Subcutaneous abdominal adipose tissue (tissue), 5 donors: ENCODE results near the gene GIPC3.

Experiments
- H3K27ac ChIP-seq: one replicate; pipeline ENCODE4 v1.7.0; 2013; ENCODE audit warnings: low read depth, mild to moderate bottlenecking, inconsistent platforms, low read length, moderate library complexity
- H3K27me3 ChIP-seq, 5 donors: one replicate each; pipeline ENCODE4 v1.7.0; 2013; ENCODE audit warnings: low read length in 5 of 5, inconsistent platforms in 1 of 5; ENCODE audit not compliant: control insufficient read depth in 5 of 5, insufficient read depth in 4 of 5
- H3K36me3 ChIP-seq, 5 donors: one replicate each; pipeline ENCODE4 v1.7.0; 2013; ENCODE audit warnings: low read length in 5 of 5; ENCODE audit not compliant: control insufficient read depth in 5 of 5, insufficient read depth in 5 of 5
- H3K4me1 ChIP-seq, 5 donors: one replicate each; pipeline ENCODE4 v1.7.0; 2013; ENCODE audit warnings: low read length in 5 of 5, mild to moderate bottlenecking in 3 of 5, moderate library complexity in 1 of 5; ENCODE audit not compliant: control insufficient read depth in 5 of 5, insufficient read depth in 5 of 5
- H3K4me3 ChIP-seq, 5 donors: one replicate each; pipeline ENCODE4 v1.7.0; 2013; ENCODE audit warnings: low read length in 5 of 5, low read depth in 1 of 5
- H3K9ac ChIP-seq, 5 donors: one replicate each; pipeline ENCODE4 v1.7.0; 2013; ENCODE audit warnings: low read length in 5 of 5, mild to moderate bottlenecking in 4 of 5, moderate library complexity in 3 of 5
- H3K9me3 ChIP-seq, 5 donors: one replicate each; pipeline ENCODE4 v1.7.0; 2013; ENCODE audit warnings: low read length in 5 of 5; ENCODE audit not compliant: control insufficient read depth in 5 of 5
- donor health status: healthy.
- donor health status: healthy.
- donor health status: healthy.
- donor health status: healthy.
- donor health status: healthy.

The GIPC3 gene

GRCh38 chr19:3636506-3636905, 51.2 kb downstream of the GIPC3 start:
- no peak overlapping the region for H3K4me3 ChIP-seq
- no peaks in the 10 kb centered on the region for H3K27me3 ChIP-seq

GRCh38 chr19:3636962-3637361, 51.7 kb downstream of the GIPC3 start:
- H3K4me1 ChIP-seq: no peaks in the 10 kb centered on the region
- H3K27ac ChIP-seq: no peak overlapping the region
- H3K9me3 ChIP-seq: no peaks in the 10 kb centered on the region
- no peaks in the 10 kb centered on the region for H3K27me3 ChIP-seq
- H3K9ac ChIP-seq: no peak overlapping the region
- H3K4me3 ChIP-seq: no peak overlapping the region
- H3K36me3 ChIP-seq: peaks cover 0 to 81% (median 57%) of the 10 kb centered on the region in 5 donors

More at GRCh38 chr19:3636506-3636905, 51.2 kb downstream of the GIPC3 start:
- H3K36me3 ChIP-seq: peaks cover 0 to 81% (median 57%) of the 10 kb centered on the region in 5 donors
- H3K9me3 ChIP-seq: no peaks in the 10 kb centered on the region
- no peak overlapping the region for H3K9ac ChIP-seq
- no peak overlapping the region for H3K27ac ChIP-seq
- no peaks in the 10 kb centered on the region for H3K4me1 ChIP-seq

GRCh38 chr19:3637621-3638020, 52.3 kb downstream of the GIPC3 start:
- peaks cover 0 to 81% (median 57%) of the 10 kb centered on the region in 5 donors for H3K36me3 ChIP-seq

GRCh38 chr19:3638208-3639193, 53.2 kb downstream of the GIPC3 start:
- peaks cover 0 to 81% (median 59%) of the 10 kb centered on the region in 5 donors for H3K36me3 ChIP-seq
- no peak overlapping the region for H3K4me3 ChIP-seq
- no peak overlapping the region for H3K27ac ChIP-seq

More at GRCh38 chr19:3637621-3638020, 52.3 kb downstream of the GIPC3 start:
- H3K9me3 ChIP-seq: no peaks in the 10 kb centered on the region
- no peak overlapping the region for H3K9ac ChIP-seq
- no peak overlapping the region for H3K27ac ChIP-seq
- no peaks in the 10 kb centered on the region for H3K4me1 ChIP-seq
- no peak overlapping the region for H3K4me3 ChIP-seq
- no peaks in the 10 kb centered on the region for H3K27me3 ChIP-seq

GRCh38 chr19:3639479-3639878, 54.2 kb downstream of the GIPC3 start:
- Histone ChIP-seq H3K9me3 (no peaks in the 10 kb centered on the region), H3K36me3 (peaks cover 0 to 84% (median 58%) of the 10 kb centered on the region in 5 donors), H3K27ac (no peak overlapping the region)

More at GRCh38 chr19:3638208-3639193, 53.2 kb downstream of the GIPC3 start:
- H3K9me3 ChIP-seq: no peaks in the 10 kb centered on the region
- H3K4me1 ChIP-seq: no peaks in the 10 kb centered on the region
- H3K9ac ChIP-seq: no peak overlapping the region
- H3K27me3 ChIP-seq: no peaks in the 10 kb centered on the region

GRCh38 chr19:3641515-3642269, 56.4 kb downstream of the GIPC3 start:
- no peak overlapping the region for H3K9ac ChIP-seq
- peaks cover 0 to 92% (median 68%) of the 10 kb centered on the region in 5 donors for H3K36me3 ChIP-seq
- no peak overlapping the region for H3K27ac ChIP-seq

More at GRCh38 chr19:3639479-3639878, 54.2 kb downstream of the GIPC3 start:
- Histone ChIP-seq H3K4me1 (no peaks in the 10 kb centered on the region), H3K9ac (no peak overlapping the region), H3K27me3 (no peaks in the 10 kb centered on the region), H3K4me3 (no peak overlapping the region)

GRCh38 chr19:3642296-3642695, 57.0 kb downstream of the GIPC3 start:
- no peaks in the 10 kb centered on the region for H3K27me3 ChIP-seq
- peaks cover 0 to 3% (median 0%) of the 10 kb centered on the region in 5 donors for H3K4me1 ChIP-seq
- no peak overlapping the region for H3K4me3 ChIP-seq
- H3K9me3 ChIP-seq: no peaks in the 10 kb centered on the region
- H3K9ac ChIP-seq: no peak overlapping the region
- H3K27ac ChIP-seq: no peak overlapping the region
- peaks cover 0 to 92% (median 65%) of the 10 kb centered on the region in 5 donors for H3K36me3 ChIP-seq

More at GRCh38 chr19:3641515-3642269, 56.4 kb downstream of the GIPC3 start:
- Histone ChIP-seq H3K4me1 (peaks cover 0 to 3% (median 0%) of the 10 kb centered on the region in 5 donors), H3K4me3 (no peak overlapping the region), H3K27me3 (no peaks in the 10 kb centered on the region), H3K9me3 (no peaks in the 10 kb centered on the region)
